Kidney glomerular epithelial cell (primary cell): ENCODE measurements around the gene NFATC3.
A peak's percentile ranks its signal among the peaks of the same experiment; 100 is the strongest.

Experiments
- DNase-seq: peaks from one replicate; lab custom pipeline; 2025; lab: John Stamatoyannopoulos, UW

The NFATC3 gene

GRCh38 chr16:68073902-68074760, 11.0 kb upstream of the NFATC3 start:
- no peak for DNase-seq

GRCh38 chr16:68074850-68075555, 10.2 kb upstream of the NFATC3 start:
- no peak for DNase-seq

- DNase-seq = no peak
Observed at GRCh38 chr16:68075980-68076379, 9.2 kb upstream of the NFATC3 start.

GRCh38 chr16:68076560-68076959, 8.6 kb upstream of the NFATC3 start:
- no peak for DNase-seq

- no peak for DNase-seq
Observed at GRCh38 chr16:68077866-68078700, 7.1 kb upstream of the NFATC3 start.

GRCh38 chr16:68078701-68079375, 6.3 kb upstream of the NFATC3 start:
- no peak for DNase-seq

- DNase-seq = no peak
Observed at GRCh38 chr16:68079376-68079625, 5.9 kb upstream of the NFATC3 start.

- peak; percentile 12 for DNase-seq
Observed at GRCh38 chr16:68079626-68080344, 5.4 kb upstream of the NFATC3 start.

GRCh38 chr16:68081861-68082628, 3.1 kb upstream of the NFATC3 start:
- no peak for DNase-seq

- no peak for DNase-seq
Observed at GRCh38 chr16:68082629-68083238, 2.4 kb upstream of the NFATC3 start.

GRCh38 chr16:68083239-68083781, 1.9 kb upstream of the NFATC3 start:
- DNase-seq = no peak

- no peak for DNase-seq
Observed at GRCh38 chr16:68083861-68084503, 1.2 kb upstream of the NFATC3 start.

- DNase-seq = peak; percentile 50
Observed at GRCh38 chr16:68084504-68085258, 489 bp upstream of the NFATC3 start.

- peak; percentile 36 for DNase-seq
Observed at GRCh38 chr16:68086336-68086841, 1.2 kb downstream of the NFATC3 start.

GRCh38 chr16:68086860-68087268, 1.7 kb downstream of the NFATC3 start:
- DNase-seq = no peak

GRCh38 chr16:68087688-68088087, 2.5 kb downstream of the NFATC3 start:
- no peak for DNase-seq

- DNase-seq = no peak
Observed at GRCh38 chr16:68088130-68088972, 3.2 kb downstream of the NFATC3 start.

- no peak for DNase-seq
Observed at GRCh38 chr16:68089067-68089466, 3.9 kb downstream of the NFATC3 start.
